Astrocyte of the spinal cord (primary cell): ENCODE data around the gene DNAAF9.

ENCODE experiments used
- DNase-seq: peaks from one replicate; pipeline ENCODE4 v3.0.0; 2011; ENCODE audit warnings: low read depth, low spot score
- H3K4me3 ChIP-seq: 2 replicates; pipeline ENCODE4 v1.5.1; 2011; ENCODE audit warnings: low read depth, mild to moderate bottlenecking, low read length, moderate library complexity
- CTCF ChIP-seq: IDR thresholded peaks from 2 replicates; pipeline ENCODE4 v1.5.1; 2012; ENCODE audit warnings: low read depth, mild to moderate bottlenecking, low read length, inconsistent platforms
- in situ Hi-C: cut with HindIII; loops from 2 replicates; pipeline ENCODE4 v1.10.0; 2017; ENCODE audit warnings: low sequenced_read_pairs

DNAAF9 gene

GRCh38 chr20:3405696-3406358 is 1.6 kb downstream of the DNAAF9 start:
- DNase-seq: no peak
- in situ Hi-C loops: no loop called here
- peak overlapping the region; percentile 92 for H3K4me3 ChIP-seq
- no peak for TF ChIP-seq CTCF

DNA sequence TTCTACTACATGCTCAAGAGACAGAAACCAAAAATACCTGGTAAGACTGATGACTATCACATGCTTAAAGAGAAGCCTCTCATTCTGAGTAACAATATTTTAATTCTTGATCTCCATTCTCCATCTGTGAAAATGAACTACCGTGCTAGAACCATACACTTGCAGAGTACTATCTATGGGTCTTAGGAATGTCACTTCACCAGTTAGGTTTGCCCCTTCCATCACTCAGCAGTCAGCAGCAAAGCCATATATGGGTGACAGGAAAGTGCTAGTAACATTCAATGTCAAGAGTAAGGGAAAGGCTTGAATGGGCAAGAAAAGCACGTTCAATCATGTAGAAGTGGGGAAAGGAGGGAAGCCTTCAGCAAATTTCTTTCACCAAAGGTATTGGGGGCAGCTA is 2.3 kb downstream of the DNAAF9 start:
- no peak for TF ChIP-seq CTCF
- H3K4me3 ChIP-seq: no peak overlapping the region
- DNase-seq: no peak
- in situ Hi-C loops: no loop called here

DNA sequence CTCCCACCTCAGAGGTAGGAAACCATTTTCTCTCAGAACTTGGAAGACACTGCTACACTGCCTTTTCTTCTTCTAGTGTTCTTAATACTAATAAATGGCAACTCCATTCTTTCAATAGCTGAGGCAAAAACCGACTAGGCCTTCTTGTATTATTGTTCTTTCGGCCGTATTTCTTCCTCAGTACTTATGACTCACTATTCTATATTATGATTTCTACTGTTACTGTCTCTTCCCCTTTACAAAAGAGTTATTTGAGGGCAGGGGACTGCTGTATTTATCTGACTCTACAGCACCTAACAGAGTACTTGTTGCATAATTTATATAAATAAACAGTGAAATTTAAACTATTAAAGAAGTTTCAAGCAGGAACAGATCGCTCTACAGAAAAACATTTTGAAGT is 3.1 kb downstream of the DNAAF9 start:
- H3K4me3 ChIP-seq: no peak overlapping the region
- in situ Hi-C loops: no loop called here
- no peak for TF ChIP-seq CTCF
- DNase-seq: no peak

DNA sequence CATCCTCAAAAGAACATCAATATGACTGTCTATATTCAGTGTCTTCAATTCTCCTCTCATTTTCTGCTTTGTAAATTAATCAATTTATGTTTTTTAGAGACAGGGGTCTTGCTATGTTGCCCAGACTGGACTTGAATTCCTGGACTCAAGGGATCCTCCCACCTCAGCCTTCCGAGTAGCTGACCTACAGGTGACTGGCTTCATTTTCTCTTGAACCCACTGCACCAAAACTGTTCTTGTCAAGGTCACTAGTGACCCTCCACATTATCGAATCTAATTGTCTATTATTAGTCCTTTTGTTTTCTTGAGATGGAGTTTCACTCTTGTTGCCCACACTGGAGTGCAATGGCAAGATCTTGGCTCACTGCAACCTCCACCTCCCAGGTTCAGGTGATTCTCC is 3.7 kb downstream of the DNAAF9 start:
- in situ Hi-C loops: no loop called here
- H3K4me3 ChIP-seq: no peak overlapping the region
- TF ChIP-seq CTCF: no peak
- no peak for DNase-seq

GRCh38 chr20:3402453-3402852 is 5.0 kb downstream of the DNAAF9 start:
- TF ChIP-seq CTCF: no peak
- H3K4me3 ChIP-seq: no peak overlapping the region
- DNase-seq: no peak
- in situ Hi-C loops: no loop called here

GRCh38 chr20:3400260-3401155 is 7.0 kb downstream of the DNAAF9 start:
- no peak for TF ChIP-seq CTCF
- no peak for DNase-seq
- no peak overlapping the region for H3K4me3 ChIP-seq
- in situ Hi-C loops: no loop called here
